Measurements from ENCODE around the gene DZIP1.

DNA sequence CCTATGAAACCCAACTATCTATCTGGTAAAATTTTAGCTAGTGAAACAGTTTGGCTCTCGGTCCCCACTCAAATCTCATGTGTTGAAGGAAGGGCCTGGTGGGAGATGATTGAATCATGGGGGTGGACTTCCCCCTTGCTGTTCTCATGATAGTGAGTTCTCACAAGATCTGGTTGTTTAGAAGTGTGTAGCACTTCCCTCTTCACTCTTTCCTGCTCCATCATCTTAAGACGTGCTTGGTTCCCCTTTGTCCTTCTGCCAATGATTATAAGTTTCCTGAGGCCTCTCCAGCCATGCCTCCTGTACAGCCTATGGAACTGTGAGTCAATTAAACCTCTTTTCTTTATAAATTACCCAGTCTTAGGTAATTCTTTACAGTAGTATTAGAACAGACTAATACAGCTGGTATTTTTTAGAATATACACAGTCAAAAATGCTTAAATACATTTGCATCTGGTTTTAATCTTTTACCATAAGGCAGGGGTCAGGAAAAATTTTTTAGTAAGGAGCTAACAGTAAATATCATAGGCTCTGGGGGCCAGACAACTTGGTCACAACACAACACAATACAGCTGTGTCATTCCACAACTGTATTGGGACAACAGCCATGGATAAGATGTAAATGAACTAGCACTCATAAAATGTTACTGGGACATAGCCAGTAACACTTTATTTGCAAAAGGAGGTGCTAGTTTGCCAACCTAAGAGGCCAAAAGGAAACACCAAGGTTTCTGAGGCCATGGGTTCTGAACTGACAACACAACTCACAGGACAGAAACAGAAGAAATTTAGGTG, 24.3 kb downstream of the DZIP1 start:
- TF ChIP-seq, protein P1, sequence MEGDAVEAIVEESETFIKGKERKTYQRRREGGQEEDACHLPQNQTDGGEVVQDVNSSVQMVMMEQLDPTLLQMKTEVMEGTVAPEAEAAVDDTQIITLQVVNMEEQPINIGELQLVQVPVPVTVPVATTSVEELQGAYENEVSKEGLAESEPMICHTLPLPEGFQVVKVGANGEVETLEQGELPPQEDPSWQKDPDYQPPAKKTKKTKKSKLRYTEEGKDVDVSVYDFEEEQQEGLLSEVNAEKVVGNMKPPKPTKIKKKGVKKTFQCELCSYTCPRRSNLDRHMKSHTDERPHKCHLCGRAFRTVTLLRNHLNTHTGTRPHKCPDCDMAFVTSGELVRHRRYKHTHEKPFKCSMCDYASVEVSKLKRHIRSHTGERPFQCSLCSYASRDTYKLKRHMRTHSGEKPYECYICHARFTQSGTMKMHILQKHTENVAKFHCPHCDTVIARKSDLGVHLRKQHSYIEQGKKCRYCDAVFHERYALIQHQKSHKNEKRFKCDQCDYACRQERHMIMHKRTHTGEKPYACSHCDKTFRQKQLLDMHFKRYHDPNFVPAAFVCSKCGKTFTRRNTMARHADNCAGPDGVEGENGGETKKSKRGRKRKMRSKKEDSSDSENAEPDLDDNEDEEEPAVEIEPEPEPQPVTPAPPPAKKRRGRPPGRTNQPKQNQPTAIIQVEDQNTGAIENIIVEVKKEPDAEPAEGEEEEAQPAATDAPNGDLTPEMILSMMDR (IDR thresholded peaks at IDR 0.05; ENCODE audit: low read depth, low read length), result no peak
- no peak for TF ChIP-seq EZH2phosphoT487 (IDR thresholded peaks at IDR 0.05; ENCODE audit: low read depth)
